ENCODE data around the gene PRPF18.
"Not testable (repeated sequence)": the region's sequence is repeated elsewhere in the genome, so short reads cannot be mapped to it uniquely, and the experiment has no call there.

PRPF18 gene, protein sequence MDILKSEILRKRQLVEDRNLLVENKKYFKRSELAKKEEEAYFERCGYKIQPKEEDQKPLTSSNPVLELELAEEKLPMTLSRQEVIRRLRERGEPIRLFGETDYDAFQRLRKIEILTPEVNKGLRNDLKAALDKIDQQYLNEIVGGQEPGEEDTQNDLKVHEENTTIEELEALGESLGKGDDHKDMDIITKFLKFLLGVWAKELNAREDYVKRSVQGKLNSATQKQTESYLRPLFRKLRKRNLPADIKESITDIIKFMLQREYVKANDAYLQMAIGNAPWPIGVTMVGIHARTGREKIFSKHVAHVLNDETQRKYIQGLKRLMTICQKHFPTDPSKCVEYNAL

DNA sequence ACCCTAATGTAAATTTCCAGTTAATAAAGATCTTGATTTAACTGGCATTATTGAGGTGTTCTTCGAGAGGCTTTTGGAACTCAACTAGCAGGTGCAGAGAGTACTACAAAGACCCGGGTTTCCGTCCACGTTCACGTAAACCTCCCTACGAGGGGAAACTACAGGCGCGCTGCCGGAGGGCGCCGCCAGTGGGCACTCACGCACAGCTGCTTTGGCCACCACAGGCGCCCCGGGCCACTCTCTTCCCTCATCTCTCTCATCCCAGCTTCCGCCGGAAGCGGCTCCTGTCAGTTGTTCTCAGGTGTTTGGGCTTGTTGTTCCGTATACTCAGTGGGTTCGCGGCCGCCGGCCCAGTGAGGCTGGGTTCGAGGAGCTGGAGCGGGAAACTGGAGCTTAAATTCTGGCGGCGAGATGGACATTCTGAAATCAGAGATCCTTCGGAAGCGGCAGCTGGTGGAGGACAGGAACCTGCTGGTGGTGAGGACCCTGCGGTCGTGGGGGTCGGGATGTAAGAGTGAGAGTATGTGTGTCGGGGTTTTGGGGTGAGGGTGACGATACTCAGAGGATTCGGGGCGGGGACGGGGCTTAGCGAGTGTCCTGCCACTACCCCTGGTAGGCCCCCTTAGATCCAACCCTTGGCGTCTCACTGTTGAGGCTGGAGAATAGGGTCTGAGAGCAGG lies at the start of gene PRPF18:
PRPF18 (plus strand) TSS at position 290 of the 680 bp plus-strand sequence; CDS start at position 412, 122 bp downstream.
- DNase-seq, result peak; percentile 92 to 93

DNA sequence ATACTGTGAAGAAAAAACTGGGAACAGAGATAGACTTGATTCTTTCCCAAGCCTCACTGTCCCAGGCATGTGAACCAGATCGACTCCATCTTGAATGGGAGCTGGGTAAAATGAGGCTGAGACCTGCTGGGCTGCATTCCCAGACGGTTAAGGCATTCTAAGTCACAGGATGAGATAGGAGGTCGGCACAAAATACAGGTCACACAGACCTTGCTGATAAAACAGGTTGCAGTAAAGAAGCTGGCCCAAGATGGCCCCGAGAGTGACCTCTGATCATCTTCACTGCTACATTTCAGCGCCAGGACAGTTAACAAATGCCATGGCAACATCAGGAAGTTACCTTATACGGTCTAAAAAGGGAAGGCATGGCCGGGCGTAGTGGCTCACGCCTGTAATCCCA lies 48.8 kb upstream of the PRPF18 start:
- not testable (repeated sequence) for DNase-seq

DNA sequence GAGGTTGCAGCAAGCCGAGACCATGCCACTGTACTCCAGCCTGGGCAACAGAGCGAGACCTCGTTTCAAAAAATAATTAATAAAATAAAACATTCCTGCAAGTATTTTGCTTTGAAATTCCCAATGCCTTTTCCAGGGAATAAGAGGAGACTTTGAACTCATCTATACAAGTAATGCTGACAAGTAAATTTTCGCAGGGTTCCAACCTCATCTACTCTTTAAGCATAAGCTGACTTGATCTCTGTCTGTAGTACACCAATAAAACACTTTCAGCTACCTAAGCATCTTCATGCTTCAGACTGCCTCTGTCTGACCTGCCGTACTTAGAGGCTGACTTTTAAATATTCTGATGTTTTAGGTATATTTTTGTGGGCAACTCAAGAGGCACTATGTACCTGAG lies 44.2 kb upstream of the PRPF18 start:
- DNase-seq, result no peak

DNA sequence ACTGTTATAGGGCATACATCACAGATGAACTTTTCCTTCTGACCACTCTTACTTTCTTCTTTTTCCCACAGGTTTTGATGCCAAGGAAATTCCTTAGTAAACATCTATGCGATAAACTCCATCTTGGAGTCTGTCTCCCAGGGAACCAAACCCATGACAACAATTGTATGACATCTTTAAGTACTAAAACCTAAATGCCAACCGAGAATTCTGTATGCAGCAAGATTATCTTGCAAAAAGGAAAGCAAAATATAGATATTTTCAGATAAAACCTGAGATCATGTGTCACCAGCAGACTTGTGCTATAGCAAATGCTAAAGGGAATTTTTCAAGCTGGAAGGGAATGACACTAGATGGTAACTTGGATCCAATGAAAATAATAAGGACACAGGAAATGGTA lies 36.0 kb upstream of the PRPF18 start:
- no peak for DNase-seq

DNA sequence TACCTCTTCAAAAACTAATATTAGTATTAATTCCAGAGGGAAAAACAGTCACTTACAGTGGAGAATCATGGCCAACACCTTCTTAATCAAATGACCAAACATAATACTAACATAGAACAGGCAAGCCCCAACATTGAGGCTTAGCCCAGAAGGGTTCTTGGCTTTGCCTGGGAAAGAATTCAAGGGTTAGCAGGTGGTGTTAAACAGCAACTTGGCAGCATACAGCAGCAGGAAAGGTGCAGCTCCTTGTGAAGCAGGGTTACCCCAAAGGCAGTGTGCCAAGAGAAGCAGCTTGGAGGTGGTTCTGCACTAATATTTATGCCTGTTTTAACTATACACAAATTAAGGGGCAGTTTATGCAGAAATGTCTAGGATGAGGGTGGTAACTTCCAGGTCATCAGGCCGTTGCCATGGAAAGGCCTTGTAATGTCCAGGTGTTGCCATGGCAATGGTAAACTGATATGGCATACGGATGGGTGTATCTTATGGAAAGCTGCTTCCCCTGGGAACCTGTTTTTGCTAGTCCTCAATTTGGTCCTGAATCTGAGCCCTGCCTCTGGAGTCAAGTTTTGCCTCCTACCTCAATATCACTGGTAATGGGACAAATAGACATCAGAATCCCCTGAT lies 30.8 kb upstream of the PRPF18 start:
- DNase-seq, result no peak

DNA sequence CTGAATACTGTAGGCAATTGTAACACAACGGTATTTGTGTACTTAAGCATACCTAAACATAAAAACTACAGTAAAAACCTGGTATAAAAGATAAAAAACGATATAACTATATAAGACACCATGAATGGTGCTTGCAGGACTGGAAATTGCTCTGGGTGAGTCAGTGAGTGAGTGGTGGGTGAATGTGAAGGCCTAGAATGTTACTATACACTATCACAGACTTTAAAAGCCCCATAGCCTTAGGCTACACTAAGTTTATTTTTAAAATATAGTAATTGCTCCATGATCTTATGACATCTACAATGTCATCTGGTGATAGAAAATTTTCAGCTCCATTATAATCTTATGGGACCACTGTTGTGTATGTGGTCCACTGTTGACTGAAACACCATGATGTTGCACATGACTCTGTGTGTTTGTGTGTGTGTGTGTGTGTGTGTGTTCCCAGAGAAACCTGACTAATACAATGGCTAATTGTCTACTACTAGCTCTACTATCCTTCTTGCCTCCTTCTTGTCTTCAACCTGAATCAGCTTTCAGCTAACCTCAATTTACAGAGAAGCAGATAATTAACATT lies 27.6 kb upstream of the PRPF18 start:
- DNase-seq, result no peak

DNA sequence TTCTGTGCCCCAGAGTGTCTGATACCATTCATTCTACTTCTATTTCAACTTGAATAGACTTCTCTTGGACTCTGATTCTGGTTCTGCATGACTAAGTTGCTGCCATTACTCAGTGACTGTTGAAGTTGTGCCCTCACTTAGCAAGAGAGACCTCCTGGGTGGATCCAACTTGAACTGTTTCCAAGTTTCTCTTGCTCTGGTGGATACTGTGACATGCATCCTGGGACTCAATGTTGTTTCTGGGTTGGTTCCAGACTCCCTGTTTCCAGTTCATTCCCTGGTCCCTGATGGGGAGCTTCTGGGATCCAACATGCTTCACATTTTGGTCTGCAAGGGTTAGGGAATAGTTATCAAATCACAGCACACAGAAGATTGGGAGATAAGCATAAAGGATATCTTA lies 26.2 kb upstream of the PRPF18 start:
- DNase-seq, result no peak

DNA sequence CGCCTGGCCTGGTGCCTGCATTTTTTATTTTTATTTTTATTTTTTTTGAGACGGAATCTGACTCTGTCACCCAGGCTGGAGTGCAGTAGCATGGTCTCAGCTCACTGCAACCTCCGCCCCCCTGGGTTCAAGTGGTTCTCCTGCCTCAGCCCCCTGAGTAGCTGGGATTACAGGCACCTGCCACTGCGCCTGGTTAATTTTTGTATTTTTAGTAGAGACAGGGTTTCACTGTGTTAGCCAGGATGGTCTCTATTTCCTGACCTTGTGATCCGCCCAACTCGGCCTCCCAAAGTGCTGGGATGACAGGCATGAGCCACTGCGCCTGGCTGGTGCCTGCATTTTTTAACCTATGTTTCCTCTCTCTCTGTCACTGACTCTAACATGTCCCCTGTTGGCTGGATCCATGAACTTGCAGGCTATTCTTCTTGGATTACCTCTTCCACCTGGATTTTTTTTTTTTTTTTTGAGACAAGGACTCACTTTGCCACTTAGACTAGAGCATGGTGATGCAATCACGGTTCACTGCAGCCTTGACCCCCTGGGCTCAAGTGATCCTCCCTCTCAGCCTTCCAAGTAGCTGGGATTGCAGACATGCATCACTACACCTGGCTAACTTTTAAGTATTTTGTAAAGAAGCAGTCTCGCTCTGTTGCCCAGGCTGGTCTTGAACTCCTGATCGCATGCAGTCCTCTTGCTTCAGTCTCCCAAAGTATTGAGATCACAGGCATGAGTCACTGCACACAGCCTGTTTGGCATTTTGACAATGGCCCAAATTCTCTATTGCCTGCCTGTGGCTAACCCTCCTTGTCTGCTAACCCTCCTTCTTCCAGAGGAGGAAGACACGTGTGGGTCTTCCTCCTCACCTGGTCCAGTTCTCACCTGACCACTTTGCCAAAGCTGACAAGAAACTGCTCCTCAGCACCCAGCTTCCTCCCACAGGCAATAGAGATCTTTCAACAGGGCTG lies 23.0 kb upstream of the PRPF18 start:
- no peak for DNase-seq

DNA sequence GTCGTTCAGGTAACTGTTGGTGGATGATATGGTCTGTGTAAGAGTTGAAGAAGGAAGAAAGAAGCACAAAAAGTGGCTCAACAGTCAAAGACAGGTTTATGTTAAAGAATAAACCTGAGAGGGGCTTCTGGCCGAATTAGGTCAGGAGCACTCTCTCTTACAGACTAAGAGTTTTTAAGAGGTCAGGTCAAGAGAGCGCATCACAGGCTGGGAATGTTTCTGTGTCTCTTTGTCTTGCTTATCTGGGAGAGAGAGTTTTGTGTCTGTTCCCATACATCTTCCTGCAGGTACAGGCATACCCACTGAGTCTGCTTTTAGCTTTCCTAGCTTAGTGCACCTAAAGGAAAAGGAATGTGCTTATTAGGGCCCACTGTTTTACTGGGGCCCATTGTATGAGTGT lies 22.2 kb upstream of the PRPF18 start:
- DNase-seq, result no peak

DNA sequence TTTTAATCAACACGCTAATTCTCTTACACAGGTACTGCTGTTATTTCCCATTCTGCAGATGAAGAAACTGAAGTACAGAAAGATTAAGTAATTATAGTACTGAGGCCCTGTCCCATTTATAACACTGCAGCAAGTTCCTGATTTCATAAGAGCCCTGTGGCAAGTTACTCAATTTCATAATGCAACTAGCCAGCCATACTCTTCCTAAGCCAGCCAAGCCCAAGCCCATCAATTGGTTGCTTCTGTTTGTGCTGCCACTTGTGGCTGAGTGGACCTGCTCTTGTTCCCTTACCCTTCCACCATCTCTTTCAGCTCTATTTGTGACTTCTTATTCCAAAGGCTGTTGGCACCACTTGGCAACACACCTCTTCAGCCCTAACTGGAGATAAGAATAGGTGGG lies 19.7 kb upstream of the PRPF18 start:
- no peak for DNase-seq

DNA sequence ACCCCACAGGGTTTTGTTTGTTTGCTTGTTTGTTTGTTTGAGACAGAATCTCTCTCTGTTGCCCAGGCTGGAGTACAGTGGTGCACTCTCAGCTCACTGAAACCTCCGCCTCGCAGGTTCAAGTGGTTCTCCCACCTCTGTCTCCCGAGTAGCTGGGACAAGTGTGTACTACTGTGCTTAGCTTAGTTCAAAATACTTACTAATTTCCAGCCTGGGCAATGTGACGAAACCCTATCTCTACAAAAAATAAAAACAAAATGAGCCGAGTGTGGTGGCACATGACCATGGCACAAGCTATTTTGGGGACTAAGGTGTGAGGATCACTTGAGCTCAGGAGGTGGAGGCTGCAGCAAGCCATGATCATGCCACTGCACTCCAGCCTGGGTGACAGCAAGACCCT lies 15.2 kb upstream of the PRPF18 start:
- DNase-seq, result no peak

DNA sequence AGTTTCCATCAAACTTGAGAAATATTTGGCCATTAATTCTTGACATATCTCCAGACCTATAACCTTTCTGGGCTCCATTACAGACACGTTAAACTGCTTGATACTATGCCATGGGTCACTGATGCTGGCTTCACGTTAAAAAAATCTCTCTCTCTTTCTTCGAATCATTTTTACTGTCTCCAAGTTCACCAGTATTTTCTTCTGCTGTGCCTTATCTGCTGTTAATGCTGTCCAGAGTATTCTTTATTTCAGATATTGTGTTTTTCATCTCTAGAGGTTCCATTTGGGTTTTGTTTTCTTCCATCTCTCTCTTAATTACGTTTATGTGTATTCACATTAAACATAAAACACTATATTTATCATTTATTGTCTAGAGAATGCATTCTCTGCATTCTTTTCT lies 12.8 kb upstream of the PRPF18 start:
- no peak for DNase-seq

DNA sequence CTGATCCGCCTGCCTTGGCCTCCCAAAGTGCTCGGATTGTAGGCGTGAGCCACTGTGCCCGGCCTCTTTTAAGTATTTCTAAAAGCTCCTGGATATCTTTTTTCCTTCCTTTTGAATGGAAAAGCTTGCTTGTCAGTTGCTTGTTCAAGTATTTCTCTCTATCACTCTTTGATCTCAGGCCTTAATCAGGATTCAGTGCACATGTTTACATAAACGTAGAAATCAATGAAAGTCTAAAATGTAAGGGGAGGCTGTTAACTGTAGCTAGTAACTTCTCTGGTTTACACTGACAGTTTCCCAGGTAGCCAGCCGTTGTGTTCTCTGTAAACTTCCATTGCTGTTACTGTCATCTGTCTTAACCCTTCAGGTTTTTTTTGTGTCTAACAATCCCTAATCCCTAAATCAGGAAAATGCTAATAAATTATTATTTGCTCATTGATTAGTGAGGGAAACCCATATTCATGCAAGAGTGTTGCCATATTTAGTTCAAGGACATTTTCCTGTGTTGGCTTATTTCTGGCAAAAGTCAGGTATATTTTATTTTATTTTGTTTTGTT lies 1.5 kb upstream of the PRPF18 start:
- DNase-seq, result no peak

DNA sequence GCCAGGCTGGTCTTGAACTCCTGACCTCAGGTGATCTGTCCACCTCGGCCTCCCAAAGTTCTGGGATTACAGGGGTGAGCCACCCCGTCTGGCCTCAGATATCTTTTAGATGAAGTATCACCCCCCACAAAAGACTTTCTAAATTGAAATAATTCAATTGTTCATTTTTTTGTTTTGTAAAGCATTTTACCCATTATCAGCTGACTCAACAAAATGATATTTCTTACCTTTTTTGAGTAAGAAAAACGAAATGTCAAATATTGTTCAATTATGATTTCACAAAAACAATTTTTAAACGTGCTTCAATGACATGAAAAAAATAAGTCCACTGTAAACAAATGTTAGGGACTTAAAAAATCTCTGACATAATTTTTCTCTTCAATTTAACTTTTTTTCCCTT lies 822 bp upstream of the PRPF18 start:
- no peak for DNase-seq

DNA sequence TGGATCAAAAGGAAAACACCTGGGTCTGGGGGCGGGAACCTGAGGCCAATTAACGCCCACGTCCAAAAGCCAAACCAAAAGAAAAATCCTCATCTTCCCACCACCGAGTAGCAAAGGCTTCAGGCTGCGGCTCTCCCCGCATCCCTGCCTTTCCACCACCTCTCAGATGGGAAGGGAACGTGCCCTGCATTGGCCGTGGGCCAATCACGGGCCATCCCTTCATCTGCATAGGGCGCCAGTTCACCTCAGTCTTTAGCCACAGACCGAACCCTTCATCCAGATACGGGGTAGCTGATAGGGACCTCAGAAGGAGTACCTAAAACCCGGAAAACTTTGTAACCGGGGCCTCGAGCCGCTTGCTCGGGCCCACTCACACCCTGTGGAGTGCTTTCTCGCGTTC lies 626 bp downstream of the PRPF18 start:
- DNase-seq, result no peak

DNA sequence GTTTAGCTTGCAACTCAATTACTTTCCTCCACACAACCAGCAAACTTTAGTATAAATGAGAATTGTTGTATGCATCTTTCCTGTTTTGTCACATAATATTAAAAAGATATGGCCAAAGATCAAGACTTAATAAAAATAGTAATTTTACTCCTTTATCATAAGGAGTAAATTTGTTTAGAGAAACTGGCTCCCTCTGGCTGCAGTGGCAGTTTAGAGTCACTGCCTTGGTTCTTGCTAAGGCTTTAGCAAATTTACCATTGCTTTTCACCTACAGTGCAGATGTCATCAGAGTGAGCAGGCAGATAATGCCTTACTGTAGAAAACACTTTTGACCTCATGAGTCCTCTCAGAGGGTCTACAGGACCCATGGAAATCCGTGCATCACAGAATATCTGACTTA lies 2.6 kb downstream of the PRPF18 start:
- no peak for DNase-seq

DNA sequence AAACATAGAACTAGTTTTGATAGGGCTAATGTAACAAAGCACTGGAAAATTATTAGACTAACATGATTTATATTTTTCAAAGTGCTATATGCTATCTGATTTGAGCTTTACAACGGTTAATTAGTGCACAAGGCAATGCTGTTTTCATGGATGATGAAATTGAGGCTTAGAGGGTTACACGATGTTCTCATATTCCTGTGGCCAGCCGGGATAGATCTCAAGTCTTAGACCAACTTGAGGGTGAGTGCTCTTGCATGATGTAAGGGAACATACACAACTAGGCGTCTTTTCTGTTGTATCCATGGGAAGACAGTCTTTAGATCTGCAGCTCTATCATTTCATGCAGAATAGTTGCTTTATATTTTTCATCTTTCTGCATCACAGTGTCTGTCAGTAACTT lies 4.1 kb downstream of the PRPF18 start:
- DNase-seq, result no peak

DNA sequence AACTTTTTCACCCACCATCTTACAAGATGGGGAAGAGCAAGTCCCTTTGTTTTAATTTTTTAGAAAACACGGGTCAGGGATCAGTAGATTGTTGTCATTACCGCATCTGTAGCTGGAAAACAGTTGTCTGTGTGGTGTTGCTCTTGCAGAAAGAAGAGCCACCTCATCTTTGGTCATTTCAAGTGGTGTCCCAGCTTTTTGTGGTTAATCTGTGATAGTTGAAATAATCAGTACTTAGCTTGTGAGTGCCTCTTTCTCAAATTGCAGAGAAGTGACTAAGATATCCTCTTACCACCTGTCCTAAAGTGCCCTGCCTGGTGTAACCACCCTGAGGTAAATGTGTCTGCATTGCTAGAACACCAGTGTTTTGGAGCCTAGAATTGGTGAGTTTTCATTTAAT lies 5.5 kb downstream of the PRPF18 start:
- DNase-seq, result no peak

DNA sequence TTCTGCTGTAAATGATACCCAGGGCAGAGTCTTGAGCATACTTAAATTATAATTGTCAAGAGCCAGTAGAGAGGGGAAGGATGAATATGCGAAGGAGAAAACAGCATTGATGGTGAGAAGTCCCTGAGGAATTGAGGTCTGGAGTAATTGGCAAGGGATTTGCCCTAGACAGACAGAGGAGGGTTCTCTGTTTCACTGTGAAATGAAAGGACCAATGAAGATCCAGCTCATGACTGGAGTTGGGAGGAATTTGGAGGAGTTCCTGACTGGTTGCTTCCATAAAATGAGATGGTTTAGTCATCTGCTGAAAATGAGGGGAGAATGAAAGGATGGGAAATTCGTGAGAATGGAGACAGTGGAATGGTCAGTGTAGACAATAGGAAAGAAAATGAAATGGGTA lies 6.8 kb downstream of the PRPF18 start:
- no peak for DNase-seq

DNA sequence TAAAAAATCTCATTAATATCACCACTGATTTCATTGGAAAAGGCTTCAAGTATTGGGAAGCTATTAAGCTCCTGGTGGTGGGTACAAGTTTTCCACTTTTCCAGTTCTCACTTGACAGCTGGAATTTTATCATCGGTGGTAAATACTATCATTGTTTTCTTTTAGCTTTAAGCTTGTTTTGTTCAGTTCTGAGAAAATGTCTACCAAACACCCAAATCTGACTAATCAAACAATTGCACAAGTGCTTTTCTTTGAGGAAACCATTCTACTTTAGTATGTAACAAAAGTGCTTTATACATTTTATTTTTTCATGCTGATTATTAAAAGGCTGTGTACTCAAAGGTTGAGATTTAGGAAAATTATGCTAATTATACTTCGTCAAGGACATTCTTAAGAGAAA lies 7.9 kb downstream of the PRPF18 start:
- no peak for DNase-seq

DNA sequence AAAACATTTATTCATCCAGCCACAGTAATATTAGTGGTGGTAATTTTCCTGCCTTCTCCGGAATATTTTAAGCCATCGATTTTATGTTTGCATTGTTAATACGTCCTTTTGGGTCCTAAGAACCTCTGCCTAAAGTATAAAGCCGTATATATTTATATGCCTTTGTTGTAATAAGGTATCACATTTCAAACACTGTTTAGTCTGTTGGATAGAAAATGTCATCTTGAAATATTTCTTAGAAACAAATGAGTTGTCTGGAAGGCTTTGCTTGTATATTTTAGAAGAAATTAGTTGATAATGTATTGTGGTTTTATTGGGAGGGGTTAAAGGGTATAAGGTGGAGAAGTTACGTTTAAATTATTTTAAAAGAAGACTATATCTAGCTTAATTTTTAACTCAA lies 11.1 kb downstream of the PRPF18 start:
- no peak for DNase-seq

DNA sequence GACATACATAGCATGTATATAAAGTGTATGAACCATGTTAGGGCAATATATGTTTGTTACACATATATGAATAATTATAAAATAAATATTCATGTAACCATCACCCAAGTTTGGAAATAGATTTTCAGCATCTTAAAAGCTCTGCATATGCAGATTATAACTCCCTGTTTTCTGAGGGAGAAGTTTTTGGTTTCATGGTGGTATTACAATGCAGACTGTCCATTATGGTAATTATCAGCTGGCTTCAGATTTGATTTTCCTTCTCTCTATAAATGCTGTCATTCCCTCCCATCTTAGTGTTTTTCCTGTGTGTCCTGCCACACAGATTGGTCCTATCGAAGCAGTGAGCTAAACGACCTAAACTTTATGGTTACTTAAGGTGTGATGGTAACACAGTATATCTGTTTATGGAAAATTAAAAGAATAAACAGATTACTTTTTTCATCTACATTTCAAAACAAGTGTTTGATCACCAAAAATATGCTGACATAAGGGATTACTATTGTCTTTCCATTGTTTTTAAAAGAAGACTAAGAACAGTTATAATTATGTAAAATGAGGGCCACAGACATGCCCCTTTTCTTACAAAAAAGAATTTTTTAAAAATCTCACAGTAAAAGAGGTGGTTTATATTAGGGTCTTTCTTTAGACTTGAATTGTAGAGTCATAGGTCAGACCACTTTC lies 17.7 kb downstream of the PRPF18 start:
- DNase-seq, result no peak

Measured in stimulated activated CD4-positive, alpha-beta T cell treated with anti-CD3 and anti-CD28 coated beads, Interleukin-4, amount 100 ng/mL, for 4 hours (primary cell).